ENCODE data around the gene FSCB. TPM values are rescaled to one million over a fixed set of nuclear protein-coding genes. Genes with fewer than 3 reads are reported as not detected.

FSCB gene
- total RNA-seq, 1 donor from 2014 or later = not detected

DNA sequence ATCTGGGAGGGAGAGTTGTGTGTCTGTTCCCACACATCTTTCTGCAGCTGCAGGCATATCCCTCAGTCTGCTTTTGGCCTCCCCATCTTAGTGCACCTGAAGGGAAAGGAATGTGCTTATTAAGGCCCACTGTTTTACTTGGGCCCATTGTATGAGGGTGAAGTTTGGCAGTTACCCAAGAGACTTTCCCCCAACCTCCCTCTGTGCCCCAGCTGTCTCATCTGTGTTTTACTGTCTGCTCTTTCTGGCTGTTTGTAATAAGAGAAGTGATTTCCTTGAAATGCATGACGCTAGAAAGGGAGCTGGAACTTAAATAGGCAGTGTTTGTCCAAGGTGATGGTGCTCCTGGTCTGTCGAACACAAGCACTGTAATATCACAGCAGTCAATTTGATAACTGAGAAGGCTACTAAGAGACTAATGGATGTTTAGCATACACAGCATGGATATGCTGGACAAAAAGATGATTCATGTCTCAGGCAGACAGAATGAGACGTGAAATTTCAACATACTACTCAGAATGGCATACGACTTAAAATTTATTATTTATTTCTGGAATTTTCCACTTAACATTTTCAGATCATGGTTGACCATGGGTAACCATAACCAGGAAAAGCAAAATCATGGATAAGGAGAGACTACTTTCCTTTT, 43.6 kb downstream of the FSCB start:
- H3K4me3 ChIP-seq (ENCODE audit: low read depth, low read length) = no peak overlapping the region
- no peak for DNase-seq (ENCODE audit: low read depth)
- TF ChIP-seq, protein P1, sequence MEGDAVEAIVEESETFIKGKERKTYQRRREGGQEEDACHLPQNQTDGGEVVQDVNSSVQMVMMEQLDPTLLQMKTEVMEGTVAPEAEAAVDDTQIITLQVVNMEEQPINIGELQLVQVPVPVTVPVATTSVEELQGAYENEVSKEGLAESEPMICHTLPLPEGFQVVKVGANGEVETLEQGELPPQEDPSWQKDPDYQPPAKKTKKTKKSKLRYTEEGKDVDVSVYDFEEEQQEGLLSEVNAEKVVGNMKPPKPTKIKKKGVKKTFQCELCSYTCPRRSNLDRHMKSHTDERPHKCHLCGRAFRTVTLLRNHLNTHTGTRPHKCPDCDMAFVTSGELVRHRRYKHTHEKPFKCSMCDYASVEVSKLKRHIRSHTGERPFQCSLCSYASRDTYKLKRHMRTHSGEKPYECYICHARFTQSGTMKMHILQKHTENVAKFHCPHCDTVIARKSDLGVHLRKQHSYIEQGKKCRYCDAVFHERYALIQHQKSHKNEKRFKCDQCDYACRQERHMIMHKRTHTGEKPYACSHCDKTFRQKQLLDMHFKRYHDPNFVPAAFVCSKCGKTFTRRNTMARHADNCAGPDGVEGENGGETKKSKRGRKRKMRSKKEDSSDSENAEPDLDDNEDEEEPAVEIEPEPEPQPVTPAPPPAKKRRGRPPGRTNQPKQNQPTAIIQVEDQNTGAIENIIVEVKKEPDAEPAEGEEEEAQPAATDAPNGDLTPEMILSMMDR (conservative IDR thresholded peaks at IDR 0.05; ENCODE audit: low read depth, low read length) = no peak

DNA sequence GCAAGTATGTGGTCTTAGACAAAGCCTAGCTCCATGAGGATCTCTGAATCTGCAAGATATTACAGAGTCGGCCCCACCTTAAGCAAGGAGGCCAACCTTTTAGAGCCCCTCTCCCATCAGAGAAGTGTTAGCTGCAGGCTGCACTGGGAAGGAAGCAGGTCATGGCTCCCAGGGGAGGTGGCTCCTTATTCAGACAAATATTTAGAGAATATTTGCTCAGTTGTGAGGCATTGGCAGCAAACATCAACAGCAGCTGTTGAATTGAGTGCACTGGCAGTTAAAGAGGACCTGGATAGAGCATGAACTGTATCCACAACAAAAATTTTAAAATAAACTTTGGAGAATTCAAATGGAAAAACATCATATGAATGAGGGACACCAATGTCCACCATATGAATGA, 44.7 kb downstream of the FSCB start:
- no peak for DNase-seq (ENCODE audit: low read depth)
- TF ChIP-seq, protein P1 (conservative IDR thresholded peaks at IDR 0.05; ENCODE audit: low read depth, low read length) = no peak
- H3K4me3 ChIP-seq (ENCODE audit: low read depth, low read length) = no peak overlapping the region

DNA sequence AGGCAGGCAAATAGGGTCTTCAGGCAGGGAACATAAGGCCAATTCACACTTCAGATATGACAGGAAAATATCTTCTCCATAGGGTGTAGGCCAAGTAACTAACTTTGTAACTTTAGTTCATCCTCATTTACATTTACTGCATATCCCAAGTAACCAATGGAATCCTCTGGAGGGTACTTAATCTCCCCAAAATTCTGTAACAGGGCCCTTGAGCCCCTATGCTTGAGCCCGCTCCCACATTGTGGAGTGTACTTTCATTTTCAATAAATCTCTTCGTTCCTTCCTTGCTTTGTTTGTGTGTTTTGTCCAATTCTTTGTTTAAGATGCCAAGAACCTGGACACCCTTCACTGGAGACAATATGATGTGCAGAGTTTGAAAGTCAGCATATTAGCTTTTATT, 45.3 kb downstream of the FSCB start:
- no peak overlapping the region for H3K4me3 ChIP-seq (ENCODE audit: low read depth, low read length)
- TF ChIP-seq, protein P1 (conservative IDR thresholded peaks at IDR 0.05; ENCODE audit: low read depth, low read length) = no peak
- DNase-seq (ENCODE audit: low read depth) = no peak
